OCI-LY1 (cell line): ENCODE results near the gene NKD1.

ENCODE experiments used
- CTCF ChIP-seq: fragments of 200-600 bp; sonication (generic), shearing (Covaris generic); IDR thresholded peaks from 2 replicates; pipeline ENCODE4 v1.5.1; 2017; ENCODE audit warnings: mild to moderate bottlenecking, antibody characterized with exemption, low read length, moderate library complexity, mixed read lengths
- EZH2 ChIP-seq: fragments of 200-600 bp; sonication (generic), shearing (Covaris generic); IDR thresholded peaks from 2 replicates; pipeline ENCODE4 v1.8.0; 2017; ENCODE audit warnings: borderline replicate concordance, mixed run types, mild to moderate bottlenecking, antibody characterized with exemption, low read length, moderate library complexity, mixed read lengths

GRCh38 chr16:50509521-50510341 lies 38.5 kb upstream of the NKD1 start:
- TF ChIP-seq CTCF (peak; percentile 84), EZH2 (no peak)
